PC-3 (cell line): ENCODE measurements around the gene SOX18. TPM values are rescaled to one million over a fixed set of nuclear protein-coding genes. Genes with fewer than 3 reads are reported as not detected.

Source experiments
- microRNA-seq: library from miRNA; unstranded; fragments of <30 nt; microRNA quantifications from one replicate; pipeline ENCODE4 v1.1.0, GENCODE V29; 2020; ENCODE audit not compliant: unreplicated experiment
- total RNA-seq: library from RNA; depleted of rRNA; stranded (reverse); fragments of >200 nt; gene quantifications from 2 replicates; pipeline ENCODE4 v1.2.3, GENCODE V29; 2014; rRNA removed

The SOX18 gene
- total RNA-seq, 1 experiment from 2014 or later = 1.5 TPM

Small RNAs within 50 kb of the gene (microRNA-seq; reads per million reads assigned to microRNA genes)
- 1.8 reads per million for gene MIR6813

Other genes with a start within 250 kb of the SOX18 start
- 2.8 and 7.3 TPM in 2 replicates for gene ZBTB46, start 218.4 kb downstream of the SOX18 start, total RNA-seq
- not detected in 2 replicates for gene ABHD16B, start 188.1 kb downstream of the SOX18 start, total RNA-seq
- gene TPD52L2, start 184.4 kb downstream of the SOX18 start, total RNA-seq = 147 and 167 TPM in 2 replicates
- gene DNAJC5, start 154.5 kb downstream of the SOX18 start, total RNA-seq = 73.7 and 80.1 TPM in 2 replicates
- 37.2 and 47.4 TPM in 2 replicates for gene UCKL1, start 93.2 kb downstream of the SOX18 start, total RNA-seq
- gene ZNF512B, start 79.7 kb downstream of the SOX18 start, total RNA-seq = 18.0 and 24.1 TPM in 2 replicates
- gene SAMD10, start 70.0 kb downstream of the SOX18 start, total RNA-seq = 7.4 and 13.4 TPM in 2 replicates
- gene PRPF6, start 68.5 kb downstream of the SOX18 start, total RNA-seq = 67.1 and 87.2 TPM in 2 replicates
- 2.1 and 3.4 TPM in 2 replicates for gene C20orf204, start 13.5 kb downstream of the SOX18 start, total RNA-seq
- gene TCEA2, start 13.6 kb upstream of the SOX18 start, total RNA-seq = 19.1 and 23.4 TPM in 2 replicates
- 43.2 and 54.3 TPM in 2 replicates for gene RGS19, start 29.9 kb upstream of the SOX18 start, total RNA-seq
- 5.6 and 7.4 TPM in 2 replicates for gene OPRL1, start 30.4 kb upstream of the SOX18 start, total RNA-seq
- 0.98 and 1.1 TPM in 2 replicates for gene LKAAEAR1, start 34.8 kb upstream of the SOX18 start, total RNA-seq
- gene NPBWR2, start 57.9 kb upstream of the SOX18 start, total RNA-seq = not detected in 2 replicates
- 0.22 and 0.29 TPM in 2 replicates for gene MYT1, start 114.8 kb upstream of the SOX18 start, total RNA-seq
- 45.7 and 57.8 TPM in 2 replicates for gene PCMTD2, start 206.1 kb upstream of the SOX18 start, total RNA-seq